ENCODE results near the gene YES1. TPM values are rescaled to one million over a fixed set of nuclear protein-coding genes. Genes with fewer than 3 reads are reported as not detected.

YES1 gene
- total and polyA plus RNA-seq, 2 donors (not counting 3 experiments of a cell fraction or from before 2014, with no cell fraction given) = 16.5 to 92.3 TPM

DNA sequence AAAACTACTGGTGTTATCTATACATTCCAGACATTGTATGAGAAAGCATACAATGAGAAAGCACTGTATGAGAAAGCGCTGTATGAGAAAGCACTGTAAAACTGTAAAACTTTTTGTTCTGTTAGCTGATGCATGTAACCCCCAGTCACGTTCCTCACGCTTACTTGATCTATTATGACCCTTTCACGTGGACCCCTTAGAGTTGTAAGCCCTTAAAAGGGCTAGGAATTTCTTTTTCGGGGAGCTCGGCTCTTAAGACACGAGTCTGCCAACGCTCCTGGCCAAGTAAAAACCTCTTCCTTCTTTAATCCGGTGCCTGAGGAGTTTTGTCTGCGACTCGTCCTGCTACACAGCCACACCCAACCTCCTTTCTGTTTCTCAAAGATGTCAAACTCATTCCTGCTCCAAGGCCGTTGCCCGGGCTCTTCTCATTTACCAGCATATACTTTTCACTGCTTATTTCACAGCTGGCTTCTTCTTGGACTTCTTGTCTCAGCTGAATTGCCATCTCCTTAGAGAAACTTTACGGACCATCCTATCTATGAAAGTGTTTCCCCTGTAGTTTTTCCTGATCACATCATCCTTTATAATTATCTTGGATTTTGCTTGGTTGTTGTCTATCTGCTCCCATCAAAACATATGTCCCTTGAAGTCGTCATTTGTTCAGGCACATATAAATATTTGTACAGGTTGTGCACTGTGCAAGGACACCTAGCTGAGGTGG is 29.8 kb upstream of the YES1 start:
- H3K79me2 ChIP-seq (ENCODE audit: control insufficient read depth, insufficient read depth, low read length) = no peaks in the 10 kb centered on the region
- ChIA-PET CTCF (interaction anchor here (0.7 to 14.4 kb wide), 6 partner anchors 8 to 1706 kb away, joined by 3 to 652 read pairs (median 52); partner anchors contain the start of gene ENOSF1), POLR2A (no interaction called here)
- no peak for DNase-seq (ENCODE audit: low read depth, low spot score)
- no peaks in the 10 kb centered on the region for H3K27me3 ChIP-seq (ENCODE audit: control insufficient read depth in 2 of 2, insufficient read depth in 2 of 2, low read length in 2 of 2)
- peaks cover 37% of the 10 kb centered on the region for H3K4me1 ChIP-seq (ENCODE audit: control insufficient read depth, extremely low read depth, insufficient read depth, low read length)
- H4K20me1 ChIP-seq (replicated peaks; ENCODE audit: control insufficient read depth, extremely low read depth, insufficient read depth, low read length) = no peaks in the 10 kb centered on the region
- peak overlapping the region; percentile 91 for H2AFZ ChIP-seq (ENCODE audit: low read depth, low read length)
- no peak for TF ChIP-seq POLR2AphosphoS5 (IDR thresholded peaks at IDR 0.05; ENCODE audit: insufficient read depth, low read depth, low read length)
- TF ChIP-seq FOS (IDR thresholded peaks at IDR 0.05; ENCODE audit: borderline replicate concordance, insufficient read depth, low read length) = no peak
- TF ChIP-seq JUN (IDR thresholded peaks at IDR 0.05; ENCODE audit: borderline replicate concordance, insufficient read depth, insufficient read length, low read depth) = no peak
- no peak for TF ChIP-seq MYC (IDR thresholded peaks at IDR 0.05; ENCODE audit: low read depth, low read length)
- TF ChIP-seq POLR2A (IDR thresholded peaks at IDR 0.05; ENCODE audit: low read depth, low read length) = no peak
- TF ChIP-seq MAX (IDR thresholded peaks at IDR 0.05; ENCODE audit: insufficient read depth, insufficient read length) = no peak
- no peak for TF ChIP-seq EZH2 (IDR thresholded peaks at IDR 0.05; ENCODE audit: borderline replicate concordance, low read depth, low read length, severe bottlenecking)
- TF ChIP-seq, protein P1, sequence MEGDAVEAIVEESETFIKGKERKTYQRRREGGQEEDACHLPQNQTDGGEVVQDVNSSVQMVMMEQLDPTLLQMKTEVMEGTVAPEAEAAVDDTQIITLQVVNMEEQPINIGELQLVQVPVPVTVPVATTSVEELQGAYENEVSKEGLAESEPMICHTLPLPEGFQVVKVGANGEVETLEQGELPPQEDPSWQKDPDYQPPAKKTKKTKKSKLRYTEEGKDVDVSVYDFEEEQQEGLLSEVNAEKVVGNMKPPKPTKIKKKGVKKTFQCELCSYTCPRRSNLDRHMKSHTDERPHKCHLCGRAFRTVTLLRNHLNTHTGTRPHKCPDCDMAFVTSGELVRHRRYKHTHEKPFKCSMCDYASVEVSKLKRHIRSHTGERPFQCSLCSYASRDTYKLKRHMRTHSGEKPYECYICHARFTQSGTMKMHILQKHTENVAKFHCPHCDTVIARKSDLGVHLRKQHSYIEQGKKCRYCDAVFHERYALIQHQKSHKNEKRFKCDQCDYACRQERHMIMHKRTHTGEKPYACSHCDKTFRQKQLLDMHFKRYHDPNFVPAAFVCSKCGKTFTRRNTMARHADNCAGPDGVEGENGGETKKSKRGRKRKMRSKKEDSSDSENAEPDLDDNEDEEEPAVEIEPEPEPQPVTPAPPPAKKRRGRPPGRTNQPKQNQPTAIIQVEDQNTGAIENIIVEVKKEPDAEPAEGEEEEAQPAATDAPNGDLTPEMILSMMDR (IDR thresholded peaks at IDR 0.05; ENCODE audit: extremely low read depth in 1 of 2, insufficient read depth in 1 of 2, low read depth in 1 of 2, low read length in 2 of 2) = no peak
- no peak for TF ChIP-seq GATA2 (IDR thresholded peaks at IDR 0.05; ENCODE audit: insufficient read depth, insufficient read length, low read depth, low read length)
- intact Hi-C loops (cut with micrococcal nuclease) (no loop called here), dilution Hi-C loops (cut with MboI; ENCODE audit: extremely low pct_ligation_motif_present, low sequenced_read_pairs) (loop anchor here (25.0 kb wide), 1 partner anchor 105 kb away; no protein-coding TSS in a partner anchor)
- H3K9me3 ChIP-seq (replicated peaks; ENCODE audit: control insufficient read depth, insufficient read depth, low read length) = no peaks in the 10 kb centered on the region
- BruUV-seq (replicated peaks) = no TSS peak
- no peaks in the 10 kb centered on the region for H3K9me1 ChIP-seq (replicated peaks; ENCODE audit: control insufficient read depth, extremely low read depth, insufficient read depth, low read length)
- no peak overlapping the region for H3K9ac ChIP-seq (replicated peaks; ENCODE audit: extremely low read depth, insufficient read depth, low read length)
- no peaks in the 10 kb centered on the region for H3K36me3 ChIP-seq (ENCODE audit: control insufficient read depth in 2 of 2, extremely low read depth in 1 of 2, insufficient read depth in 2 of 2, low read length in 2 of 2)
- H3K4me3 ChIP-seq (replicated peaks in 1 of 3; ENCODE audit: insufficient read depth in 1 of 3, low read depth in 1 of 3, low read length in 3 of 3) = no peak overlapping the region
- no peak overlapping the region for H3K27ac ChIP-seq (ENCODE audit: insufficient read depth, low read depth, low read length)
- FAIRE-seq = no peak
- peak overlapping the region; percentile 42 for H3K4me2 ChIP-seq (ENCODE audit: insufficient read depth, low read length)

Measured in endothelial cell of umbilical vein (primary cell).